ENCODE measurements around the gene CDC34. TPM values are rescaled to one million over a fixed set of nuclear protein-coding genes. Genes with fewer than 3 reads are reported as not detected.

CDC34 gene, protein sequence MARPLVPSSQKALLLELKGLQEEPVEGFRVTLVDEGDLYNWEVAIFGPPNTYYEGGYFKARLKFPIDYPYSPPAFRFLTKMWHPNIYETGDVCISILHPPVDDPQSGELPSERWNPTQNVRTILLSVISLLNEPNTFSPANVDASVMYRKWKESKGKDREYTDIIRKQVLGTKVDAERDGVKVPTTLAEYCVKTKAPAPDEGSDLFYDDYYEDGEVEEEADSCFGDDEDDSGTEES
- polyA plus RNA-seq, result 0.77 and 2.1 TPM in 2 replicates

DNA sequence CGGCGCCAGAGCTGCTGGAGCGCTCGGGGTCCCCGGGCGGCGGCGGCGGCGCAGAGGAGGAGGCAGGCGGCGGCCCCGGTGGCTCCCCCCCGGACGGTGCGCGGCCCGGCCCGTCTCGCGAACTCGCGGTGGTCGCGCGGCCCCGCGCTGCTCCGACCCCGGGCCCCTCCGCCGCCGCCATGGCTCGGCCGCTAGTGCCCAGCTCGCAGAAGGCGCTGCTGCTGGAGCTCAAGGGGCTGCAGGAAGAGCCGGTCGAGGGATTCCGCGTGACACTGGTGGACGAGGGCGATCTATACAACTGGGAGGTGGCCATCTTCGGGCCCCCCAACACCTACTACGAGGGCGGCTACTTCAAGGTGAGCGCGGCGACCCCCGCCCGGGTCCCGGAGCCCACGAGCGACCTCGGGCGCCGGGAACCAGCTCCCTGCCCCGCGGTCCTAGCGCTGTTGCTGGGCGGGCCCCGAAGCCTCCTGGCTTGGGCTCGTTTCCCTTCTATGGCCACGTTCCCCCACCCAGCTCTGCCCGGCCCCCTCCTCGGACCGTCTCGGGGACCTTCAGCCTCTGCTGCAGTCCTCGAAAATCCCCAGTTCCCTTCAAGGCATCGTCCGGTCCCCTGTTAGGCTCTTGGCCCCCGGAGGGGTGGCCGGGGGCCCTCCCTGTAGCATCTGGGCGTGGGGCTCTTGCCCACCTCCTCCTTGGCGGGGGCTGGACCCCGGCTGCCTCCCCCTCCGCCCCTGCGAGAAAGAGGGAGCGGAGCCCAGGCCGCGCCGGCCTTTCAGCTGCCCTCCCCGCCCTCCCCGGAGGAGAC is at the start of gene CDC34:
Gene CDC34 (plus strand): TSS at position 8 of the 808 bp plus-strand sequence. CDS start 172 bp downstream, at position 180.

GRCh38 chr19:496112-496665 is 35.4 kb upstream of the CDC34 start, which contains the start of gene MADCAM1:
Gene MADCAM1 (plus strand): TSS chr19:496486. CDS start chr19:496500, 14 bp downstream.

GRCh38 chr19:507286-508203 is 24.0 kb upstream of the CDC34 start, which contains the start of gene TPGS1:
Gene TPGS1 (plus strand): TSS chr19:507497. CDS start chr19:507507, 10 bp downstream.

DNA sequence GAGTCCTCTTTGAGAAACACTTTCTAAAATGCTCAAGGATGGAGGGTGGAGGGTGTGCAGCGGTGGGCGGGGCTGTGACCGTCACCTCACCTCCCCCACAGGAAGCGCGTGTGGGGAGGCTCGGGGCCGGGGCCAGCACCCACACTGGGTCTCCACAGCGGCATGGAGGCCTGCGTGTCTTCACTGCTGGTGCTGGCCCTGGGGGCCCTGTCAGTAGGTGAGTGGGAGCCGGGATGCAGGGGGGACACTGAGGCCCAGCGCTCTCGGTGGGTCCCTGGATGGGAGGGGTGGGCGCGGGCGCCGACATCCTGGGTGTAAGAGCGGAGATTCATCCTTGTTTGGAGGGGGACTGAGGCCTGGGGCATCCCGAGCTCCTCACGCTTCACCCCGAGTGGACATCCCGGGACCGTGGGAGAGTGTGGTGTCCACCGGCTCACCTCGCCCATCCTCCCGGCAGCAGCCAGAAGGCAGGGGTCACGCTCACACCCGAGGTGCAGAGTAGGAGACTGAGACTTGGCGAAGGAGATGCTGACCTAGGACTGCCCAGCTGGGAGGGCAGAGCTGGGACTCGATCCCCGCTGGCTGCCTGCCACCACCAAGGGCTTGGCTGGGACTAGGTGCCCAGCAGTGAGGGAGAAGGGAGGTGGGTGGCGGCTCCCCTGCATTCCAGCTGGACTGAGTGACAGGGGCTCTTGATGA is 12.5 kb downstream of the CDC34 start, which contains the start of gene GZMM:
Gene GZMM (plus strand): TSS at position 144 of the 699 bp plus-strand sequence. CDS start 19 bp downstream, at position 163.

GRCh38 chr19:572140-572742 is 40.7 kb downstream of the CDC34 start, which contains the start of gene BSG:
Gene BSG (plus strand): TSS chr19:572596. CDS start chr19:572635, 39 bp downstream.

DNA sequence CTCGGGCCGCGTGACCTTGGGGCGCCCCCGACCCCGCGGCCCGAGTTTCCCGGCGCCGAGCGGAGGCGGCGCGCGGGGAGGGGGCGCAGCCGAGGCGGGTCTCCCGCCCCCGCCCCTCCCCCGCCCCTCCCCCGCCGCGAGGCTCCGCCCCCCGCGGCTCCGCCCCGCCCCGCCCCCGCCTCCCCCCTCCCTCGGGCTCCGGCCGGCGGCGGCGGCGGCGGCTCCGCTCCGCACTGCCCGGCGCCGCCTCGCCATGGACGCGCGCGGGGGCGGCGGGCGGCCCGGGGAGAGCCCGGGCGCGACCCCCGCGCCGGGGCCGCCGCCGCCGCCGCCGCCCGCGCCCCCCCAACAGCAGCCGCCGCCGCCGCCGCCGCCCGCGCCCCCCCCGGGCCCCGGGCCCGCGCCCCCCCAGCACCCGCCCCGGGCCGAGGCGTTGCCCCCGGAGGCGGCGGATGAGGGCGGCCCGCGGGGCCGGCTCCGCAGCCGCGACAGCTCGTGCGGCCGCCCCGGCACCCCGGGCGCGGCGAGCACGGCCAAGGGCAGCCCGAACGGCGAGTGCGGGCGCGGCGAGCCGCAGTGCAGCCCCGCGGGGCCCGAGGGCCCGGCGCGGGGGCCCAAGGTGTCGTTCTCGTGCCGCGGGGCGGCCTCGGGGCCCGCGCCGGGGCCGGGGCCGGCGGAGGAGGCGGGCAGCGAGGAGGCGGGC is 58.3 kb downstream of the CDC34 start, which contains the start of gene HCN2:
Gene HCN2 (plus strand): TSS at position 189 of the 703 bp plus-strand sequence. CDS start 65 bp downstream, at position 254.

Other genes with a start within 250 kb of the CDC34 start
- gene PLPP2, start 240.4 kb upstream of the CDC34 start, polyA plus RNA-seq, result not detected in 2 replicates
- 0.18 and 3.4 TPM in 2 replicates for gene MIER2, start 187.0 kb upstream of the CDC34 start, polyA plus RNA-seq
- gene C2CD4C, start 122.6 kb upstream of the CDC34 start, polyA plus RNA-seq, result 0.08 TPM in 1 of 2 replicates, not detected in the other
- 1.2 TPM in 1 of 2 replicates, not detected in the other for gene SHC2, start 70.7 kb upstream of the CDC34 start, polyA plus RNA-seq
- gene MADCAM1, start 35.3 kb upstream of the CDC34 start, polyA plus RNA-seq, result not detected in 2 replicates
- not detected in 2 replicates for gene TPGS1, start 24.3 kb upstream of the CDC34 start, polyA plus RNA-seq
- not detected in 2 replicates for gene GZMM, start 12.3 kb downstream of the CDC34 start, polyA plus RNA-seq
- gene BSG, start 40.8 kb downstream of the CDC34 start, polyA plus RNA-seq, result 83.4 and 114 TPM in 2 replicates
- gene HCN2, start 58.1 kb downstream of the CDC34 start, polyA plus RNA-seq, result 0.38 TPM in 1 of 2 replicates, not detected in the other
- 29.3 and 57.2 TPM in 2 replicates for gene POLRMT, start 101.8 kb downstream of the CDC34 start, polyA plus RNA-seq
- 0.26 TPM in 1 of 2 replicates, not detected in the other for gene FGF22, start 108.1 kb downstream of the CDC34 start, polyA plus RNA-seq
- gene RNF126, start 131.5 kb downstream of the CDC34 start, polyA plus RNA-seq, result 1.0 and 2.2 TPM in 2 replicates
- gene FSTL3, start 144.6 kb downstream of the CDC34 start, polyA plus RNA-seq, result 1.2 TPM in 1 of 2 replicates, not detected in the other
- not detected in 2 replicates for gene PRSS57, start 163.7 kb downstream of the CDC34 start, polyA plus RNA-seq
- gene PALM, start 177.2 kb downstream of the CDC34 start, polyA plus RNA-seq, result 0.28 and 0.99 TPM in 2 replicates
- not detected in 2 replicates for gene MISP, start 219.4 kb downstream of the CDC34 start, polyA plus RNA-seq